ENCODE data around the gene CAPN7.

The CAPN7 gene

GRCh38 chr3:15198686-15199085 lies 7.4 kb upstream of the CAPN7 start:
- in situ Hi-C loops (cut with MboI; ENCODE audit: low sequenced_read_pairs): no loop called here

- in situ Hi-C loops (cut with MboI; ENCODE audit: low sequenced_read_pairs): loop anchor here (25.0 kb wide), 1 partner anchor 363 kb away; no protein-coding TSS in a partner anchor
Measured at GRCh38 chr3:15199493-15200105, 6.4 kb upstream of the CAPN7 start.

GRCh38 chr3:15204005-15204404 lies 2.0 kb upstream of the CAPN7 start:
- in situ Hi-C loops (cut with MboI; ENCODE audit: low sequenced_read_pairs): loop anchor here (25.0 kb wide), 1 partner anchor 358 kb away; no protein-coding TSS in a partner anchor

GRCh38 chr3:15205482-15205933 lies 538 bp upstream of the CAPN7 start:
- in situ Hi-C loops (cut with MboI; ENCODE audit: low sequenced_read_pairs): loop anchor here (25.0 kb wide), 1 partner anchor 357 kb away; no protein-coding TSS in a partner anchor

GRCh38 chr3:15206662-15207576 lies 873 bp downstream of the CAPN7 start:
- in situ Hi-C loops (cut with MboI; ENCODE audit: low sequenced_read_pairs): loop anchor here (25.0 kb wide), 1 partner anchor 355 kb away; no protein-coding TSS in a partner anchor

- in situ Hi-C loops (cut with MboI; ENCODE audit: low sequenced_read_pairs): loop anchor here (25.0 kb wide), 1 partner anchor 354 kb away; no protein-coding TSS in a partner anchor
Measured at GRCh38 chr3:15207836-15208504, 1.9 kb downstream of the CAPN7 start.

GRCh38 chr3:15211937-15212336 lies 5.9 kb downstream of the CAPN7 start:
- in situ Hi-C loops (cut with MboI; ENCODE audit: low sequenced_read_pairs): loop anchor here (25.0 kb wide), 1 partner anchor 350 kb away; no protein-coding TSS in a partner anchor

- in situ Hi-C loops (cut with MboI; ENCODE audit: low sequenced_read_pairs): loop anchor here (25.0 kb wide), 1 partner anchor 348 kb away; no protein-coding TSS in a partner anchor
Measured at GRCh38 chr3:15214758-15215157, 8.7 kb downstream of the CAPN7 start.

- in situ Hi-C loops (cut with MboI; ENCODE audit: low sequenced_read_pairs): loop anchor here (25.0 kb wide), 1 partner anchor 346 kb away; no protein-coding TSS in a partner anchor
Measured at GRCh38 chr3:15215996-15216395, 9.9 kb downstream of the CAPN7 start.

GRCh38 chr3:15216501-15216900 lies 10.5 kb downstream of the CAPN7 start:
- in situ Hi-C loops (cut with MboI; ENCODE audit: low sequenced_read_pairs): loop anchor here (25.0 kb wide), 1 partner anchor 346 kb away; no protein-coding TSS in a partner anchor

GRCh38 chr3:15217011-15217671 lies 11.1 kb downstream of the CAPN7 start:
- in situ Hi-C loops (cut with MboI; ENCODE audit: low sequenced_read_pairs): loop anchor here (25.0 kb wide), 1 partner anchor 345 kb away; no protein-coding TSS in a partner anchor

- in situ Hi-C loops (cut with MboI; ENCODE audit: low sequenced_read_pairs): loop anchor here (25.0 kb wide), 1 partner anchor 344 kb away; no protein-coding TSS in a partner anchor
Measured at GRCh38 chr3:15217841-15218267, 11.8 kb downstream of the CAPN7 start.

GRCh38 chr3:15218689-15219088 lies 12.6 kb downstream of the CAPN7 start:
- in situ Hi-C loops (cut with MboI; ENCODE audit: low sequenced_read_pairs): loop anchor here (25.0 kb wide), 1 partner anchor 344 kb away; no protein-coding TSS in a partner anchor

- in situ Hi-C loops (cut with MboI; ENCODE audit: low sequenced_read_pairs): loop anchor here (25.0 kb wide), 1 partner anchor 342 kb away; no protein-coding TSS in a partner anchor
Measured at GRCh38 chr3:15220056-15220455, 14.0 kb downstream of the CAPN7 start.

- in situ Hi-C loops (cut with MboI; ENCODE audit: low sequenced_read_pairs): loop anchor here (25.0 kb wide), 1 partner anchor 342 kb away; no protein-coding TSS in a partner anchor
Measured at GRCh38 chr3:15220661-15221060, 14.6 kb downstream of the CAPN7 start.

GRCh38 chr3:15221574-15222217 lies 15.7 kb downstream of the CAPN7 start:
- in situ Hi-C loops (cut with MboI; ENCODE audit: low sequenced_read_pairs): loop anchor here (25.0 kb wide), 1 partner anchor 341 kb away; no protein-coding TSS in a partner anchor

GRCh38 chr3:15223685-15224572 lies 17.9 kb downstream of the CAPN7 start:
- in situ Hi-C loops (cut with MboI; ENCODE audit: low sequenced_read_pairs): loop anchor here (25.0 kb wide), 1 partner anchor 338 kb away; no protein-coding TSS in a partner anchor

- in situ Hi-C loops (cut with MboI; ENCODE audit: low sequenced_read_pairs): no loop called here
Measured at GRCh38 chr3:15228147-15228546, 22.1 kb downstream of the CAPN7 start.
